Measurements from ENCODE around the gene ARHGDIA.
A peak's percentile ranks its signal among the peaks of the same experiment; 100 is the strongest.

Gene ARHGDIA

GRCh38 chr17:81822312-81822637 lies 48.9 kb downstream of the ARHGDIA start:
- DNase-seq, result no peak
- Histone ChIP-seq H2AFZ (ENCODE audit: low read depth, low read length) (no peak overlapping the region), H2BK120ac (ENCODE audit: low read depth, low read length) (no peak overlapping the region), H3K23ac (ENCODE audit: low read length in 2 of 2) (no peak overlapping the region), H3K27me3 (ENCODE audit: control insufficient read depth in 1 of 2, insufficient read depth in 1 of 2, low read length in 2 of 2) (peaks cover 6 to 19% of the 10 kb centered on the region in 2 experiments), H2BK15ac (ENCODE audit: low read depth, poor library complexity, severe bottlenecking) (no peak overlapping the region), H3K4me3 (ENCODE audit: insufficient read depth in 1 of 2, low read depth in 1 of 2, low read length in 2 of 2) (no peak overlapping the region), H3K9ac (ENCODE audit: low read length) (no peak overlapping the region), H4K8ac (ENCODE audit: low read length) (peak overlapping the region; percentile 51), H3K4me2 (ENCODE audit: low read length, poor library complexity, severe bottlenecking) (no peak overlapping the region), H2BK5ac (ENCODE audit: low read depth, low read length, poor library complexity, severe bottlenecking) (no peak overlapping the region), H2AK5ac (ENCODE audit: low read length, severe bottlenecking) (no peak overlapping the region), H2BK12ac (ENCODE audit: low read length in 2 of 2) (peak overlapping the region in 1 of 2 experiments; percentile 6), H3K27ac (ENCODE audit: low read length, poor library complexity, severe bottlenecking) (no peak overlapping the region), H4K91ac (ENCODE audit: low read length) (no peak overlapping the region), H3K14ac (ENCODE audit: low read length in 2 of 2) (no peak overlapping the region), H3K4ac (ENCODE audit: low read depth in 1 of 2, low read length in 2 of 2) (no peak overlapping the region), H3K36me3 (ENCODE audit: control insufficient read depth in 1 of 2, insufficient read depth in 2 of 2, low read depth in 1 of 2, low read length in 2 of 2) (peaks cover 10 to 57% of the 10 kb centered on the region in 2 experiments), H3K4me1 (ENCODE audit: control insufficient read depth, insufficient read depth, low read depth, low read length) (peaks cover 14% of the 10 kb centered on the region), H3K79me1 (replicated peaks; ENCODE audit: low read length, poor library complexity, severe bottlenecking) (peaks cover 29% of the 10 kb centered on the region), H3K9me3 (ENCODE audit: control insufficient read depth, low read length) (no peaks in the 10 kb centered on the region), H3K18ac (ENCODE audit: low read depth in 1 of 2, low read length in 2 of 2) (no peak overlapping the region)
- 97% methylated on average over 8 of the region's 8 CpGs for WGBS

- WGBS, result 82% methylated on average over 20 of the region's 20 CpGs
- Histone ChIP-seq H3K9ac (ENCODE audit: low read length) (no peak overlapping the region), H3K36me3 (ENCODE audit: control insufficient read depth in 1 of 2, insufficient read depth in 2 of 2, low read depth in 1 of 2, low read length in 2 of 2) (peaks cover 10 to 57% of the 10 kb centered on the region in 2 experiments), H3K4me2 (ENCODE audit: low read length, poor library complexity, severe bottlenecking) (no peak overlapping the region), H3K4me3 (ENCODE audit: insufficient read depth in 1 of 2, low read depth in 1 of 2, low read length in 2 of 2) (no peak overlapping the region), H2AFZ (ENCODE audit: low read depth, low read length) (no peak overlapping the region), H3K23ac (ENCODE audit: low read length in 2 of 2) (no peak overlapping the region), H3K14ac (ENCODE audit: low read length in 2 of 2) (peak overlapping the region in 1 of 2 experiments; percentile 76), H3K27me3 (ENCODE audit: control insufficient read depth in 1 of 2, insufficient read depth in 1 of 2, low read length in 2 of 2) (peaks cover 6 to 23% of the 10 kb centered on the region in 2 experiments), H3K9me3 (ENCODE audit: control insufficient read depth, low read length) (no peaks in the 10 kb centered on the region), H3K4me1 (ENCODE audit: control insufficient read depth, insufficient read depth, low read depth, low read length) (peaks cover 14% of the 10 kb centered on the region), H3K4ac (ENCODE audit: low read depth in 1 of 2, low read length in 2 of 2) (peak overlapping the region in 1 of 2 experiments; percentile 24), H3K18ac (ENCODE audit: low read depth in 1 of 2, low read length in 2 of 2) (peak overlapping the region in 1 of 2 experiments; percentile 58), H3K79me1 (replicated peaks; ENCODE audit: low read length, poor library complexity, severe bottlenecking) (peaks cover 29% of the 10 kb centered on the region), H2AK5ac (ENCODE audit: low read length, severe bottlenecking) (no peak overlapping the region), H3K27ac (ENCODE audit: low read length, poor library complexity, severe bottlenecking) (no peak overlapping the region), H4K8ac (ENCODE audit: low read length) (peak overlapping the region; percentile 79), H4K91ac (ENCODE audit: low read length) (peak overlapping the region; percentile 54), H2BK5ac (ENCODE audit: low read depth, low read length, poor library complexity, severe bottlenecking) (no peak overlapping the region), H2BK15ac (ENCODE audit: low read depth, poor library complexity, severe bottlenecking) (no peak overlapping the region), H2BK120ac (ENCODE audit: low read depth, low read length) (no peak overlapping the region), H2BK12ac (ENCODE audit: low read length in 2 of 2) (peak overlapping the region in 1 of 2 experiments; percentile 64)
- DNase-seq, result peak; percentile 76
Observed at GRCh38 chr17:81821603-81822311, 49.4 kb downstream of the ARHGDIA start.

GRCh38 chr17:81821147-81821546 lies 50.0 kb downstream of the ARHGDIA start:
- peak overlapping the region in 1 of 2 experiments; percentile 54 for H3K18ac ChIP-seq (ENCODE audit: low read depth in 1 of 2, low read length in 2 of 2)
- peaks cover 28% of the 10 kb centered on the region for H3K79me1 ChIP-seq (replicated peaks; ENCODE audit: low read length, poor library complexity, severe bottlenecking)
- H2BK120ac ChIP-seq (ENCODE audit: low read depth, low read length), result no peak overlapping the region
- H2BK5ac ChIP-seq (ENCODE audit: low read depth, low read length, poor library complexity, severe bottlenecking), result no peak overlapping the region
- H3K23ac ChIP-seq (ENCODE audit: low read length in 2 of 2), result no peak overlapping the region
- H2BK12ac ChIP-seq (ENCODE audit: low read length in 2 of 2), result peak overlapping the region in 1 of 2 experiments; percentile 64
- no peak for DNase-seq
- H3K4me1 ChIP-seq (ENCODE audit: control insufficient read depth, insufficient read depth, low read depth, low read length), result peaks cover 14% of the 10 kb centered on the region
- H4K8ac ChIP-seq (ENCODE audit: low read length), result peak overlapping the region; percentile 79
- H3K9me3 ChIP-seq (ENCODE audit: control insufficient read depth, low read length), result no peaks in the 10 kb centered on the region
- no peak overlapping the region for H3K9ac ChIP-seq (ENCODE audit: low read length)
- H4K91ac ChIP-seq (ENCODE audit: low read length), result peak overlapping the region; percentile 54
- no peak overlapping the region for H3K4me2 ChIP-seq (ENCODE audit: low read length, poor library complexity, severe bottlenecking)
- H3K4ac ChIP-seq (ENCODE audit: low read depth in 1 of 2, low read length in 2 of 2), result peak overlapping the region in 1 of 2 experiments; percentile 13
- H2BK15ac ChIP-seq (ENCODE audit: low read depth, poor library complexity, severe bottlenecking), result no peak overlapping the region
- peaks cover 10 to 55% of the 10 kb centered on the region in 2 experiments for H3K36me3 ChIP-seq (ENCODE audit: control insufficient read depth in 1 of 2, insufficient read depth in 2 of 2, low read depth in 1 of 2, low read length in 2 of 2)
- H3K14ac ChIP-seq (ENCODE audit: low read length in 2 of 2), result peak overlapping the region in 1 of 2 experiments; percentile 76
- H2AK5ac ChIP-seq (ENCODE audit: low read length, severe bottlenecking), result no peak overlapping the region
- peak overlapping the region in 1 of 2 experiments; percentile 7 for H3K4me3 ChIP-seq (ENCODE audit: insufficient read depth in 1 of 2, low read depth in 1 of 2, low read length in 2 of 2)
- H3K27me3 ChIP-seq (ENCODE audit: control insufficient read depth in 1 of 2, insufficient read depth in 1 of 2, low read length in 2 of 2), result peaks cover 6 to 26% of the 10 kb centered on the region in 2 experiments
- no peak overlapping the region for H3K27ac ChIP-seq (ENCODE audit: low read length, poor library complexity, severe bottlenecking)
- H2AFZ ChIP-seq (ENCODE audit: low read depth, low read length), result no peak overlapping the region
- WGBS, result 95% methylated on average over 8 of the region's 8 CpGs

GRCh38 chr17:81819708-81820107 lies 51.4 kb downstream of the ARHGDIA start:
- H3K4me1 ChIP-seq (ENCODE audit: control insufficient read depth, insufficient read depth, low read depth, low read length), result peaks cover 22% of the 10 kb centered on the region
- no peak overlapping the region for H4K8ac ChIP-seq (ENCODE audit: low read length)
- H2AFZ ChIP-seq (ENCODE audit: low read depth, low read length), result no peak overlapping the region
- no peak overlapping the region for H4K91ac ChIP-seq (ENCODE audit: low read length)
- no peak overlapping the region for H3K4ac ChIP-seq (ENCODE audit: low read depth in 1 of 2, low read length in 2 of 2)
- H3K9me3 ChIP-seq (ENCODE audit: control insufficient read depth, low read length), result no peaks in the 10 kb centered on the region
- no peak overlapping the region for H2BK120ac ChIP-seq (ENCODE audit: low read depth, low read length)
- no peak overlapping the region for H2BK5ac ChIP-seq (ENCODE audit: low read depth, low read length, poor library complexity, severe bottlenecking)
- no peak overlapping the region for H2AK5ac ChIP-seq (ENCODE audit: low read length, severe bottlenecking)
- no peak overlapping the region for H3K14ac ChIP-seq (ENCODE audit: low read length in 2 of 2)
- no peak overlapping the region for H3K9ac ChIP-seq (ENCODE audit: low read length)
- H3K27ac ChIP-seq (ENCODE audit: low read length, poor library complexity, severe bottlenecking), result no peak overlapping the region
- 65% methylated on average over 13 of the region's 13 CpGs for WGBS
- H2BK15ac ChIP-seq (ENCODE audit: low read depth, poor library complexity, severe bottlenecking), result no peak overlapping the region
- H3K27me3 ChIP-seq (ENCODE audit: control insufficient read depth in 1 of 2, insufficient read depth in 1 of 2, low read length in 2 of 2), result peaks cover 6 to 38% of the 10 kb centered on the region in 2 experiments
- H3K23ac ChIP-seq (ENCODE audit: low read length in 2 of 2), result no peak overlapping the region
- no peak overlapping the region for H3K18ac ChIP-seq (ENCODE audit: low read depth in 1 of 2, low read length in 2 of 2)
- H2BK12ac ChIP-seq (ENCODE audit: low read length in 2 of 2), result no peak overlapping the region
- no peak overlapping the region for H3K4me3 ChIP-seq (ENCODE audit: insufficient read depth in 1 of 2, low read depth in 1 of 2, low read length in 2 of 2)
- no peak overlapping the region for H3K4me2 ChIP-seq (ENCODE audit: low read length, poor library complexity, severe bottlenecking)
- peaks cover 8 to 40% of the 10 kb centered on the region in 2 experiments for H3K36me3 ChIP-seq (ENCODE audit: control insufficient read depth in 1 of 2, insufficient read depth in 2 of 2, low read depth in 1 of 2, low read length in 2 of 2)
- peaks cover 14% of the 10 kb centered on the region for H3K79me1 ChIP-seq (replicated peaks; ENCODE audit: low read length, poor library complexity, severe bottlenecking)
- no peak for DNase-seq

Data from mesenchymal stem cell (in vitro differentiated cells and primary cell).